GM10266 (cell line): ENCODE measurements around the gene ADGRL2.
"Not testable (repeated sequence)": the region's sequence is repeated elsewhere in the genome, so short reads cannot be mapped to it uniquely, and the experiment has no call there.

ENCODE experiments used
- DNase-seq: peaks from one replicate; pipeline ENCODE4 v3.0.0; 2012; ENCODE audit errors: extremely low spot score
- CTCF ChIP-seq: IDR thresholded peaks from 2 replicates; pipeline ENCODE4 v1.5.1; 2012; ENCODE audit warnings: mild to moderate bottlenecking, low read depth; ENCODE audit not compliant: control insufficient read depth, insufficient read depth; ENCODE audit errors: missing control alignments

Gene ADGRL2

GRCh38 chr1:81869307-81869706 lies 68.6 kb downstream of the ADGRL2 start:
- no peak for DNase-seq
- no peak for TF ChIP-seq CTCF

- not testable (repeated sequence) for DNase-seq
Measured at GRCh38 chr1:81871091-81871490, 70.4 kb downstream of the ADGRL2 start.

GRCh38 chr1:81873946-81874345 lies 73.2 kb downstream of the ADGRL2 start:
- TF ChIP-seq CTCF = no peak
- no peak for DNase-seq

GRCh38 chr1:81874461-81874860 lies 73.7 kb downstream of the ADGRL2 start:
- TF ChIP-seq CTCF = no peak
- no peak for DNase-seq

- no peak for DNase-seq
- TF ChIP-seq CTCF = no peak
Measured at GRCh38 chr1:81874940-81875339, 74.2 kb downstream of the ADGRL2 start.

- DNase-seq = no peak
- TF ChIP-seq CTCF = no peak
Measured at GRCh38 chr1:81876901-81877733, 76.4 kb downstream of the ADGRL2 start.

GRCh38 chr1:81877940-81878339 lies 77.2 kb downstream of the ADGRL2 start:
- no peak for DNase-seq
- no peak for TF ChIP-seq CTCF
